HepG2 (cell line): Measurements from ENCODE around the gene CHID1. TPM values are rescaled to one million over a fixed set of nuclear protein-coding genes. Genes with fewer than 3 reads are reported as not detected.

Experiments
- HDAC2 ChIP-seq: sonication (generic); formaldehyde crosslinking; IDR thresholded peaks from 2 replicates; pipeline ENCODE4 v1.4.0; 2020; ENCODE audit warnings: missing genetic modification reagents
- HNRNPUL1 ChIP-seq: fragments of 200-400 bp; formaldehyde crosslinking; IDR thresholded peaks from 2 replicates; pipeline ENCODE4 v1.6.1; 2017; ENCODE audit warnings: low read depth, mild to moderate bottlenecking, low read length, moderate library complexity
- MXD1 ChIP-seq: sonication (generic); formaldehyde crosslinking; IDR thresholded peaks from 2 replicates; pipeline ENCODE4 v1.4.0; 2020; ENCODE audit warnings: mild to moderate bottlenecking, missing genetic modification reagents
- NKX3-1 ChIP-seq: sonication (generic); formaldehyde crosslinking; IDR thresholded peaks from 2 replicates; pipeline ENCODE4 v1.5.0; 2020; ENCODE audit warnings: missing genetic modification reagents
- NR3C1 ChIP-seq: sonication (generic); formaldehyde crosslinking; IDR thresholded peaks from 2 replicates; pipeline ENCODE4 v1.4.0; 2020; ENCODE audit warnings: missing genetic modification reagents
- RERE ChIP-seq: IDR thresholded peaks from 2 replicates; pipeline ENCODE4 v1.6.1; 2016; ENCODE audit warnings: low read depth, missing genetic modification reagents, missing compliant biosample characterization
- TERF1 ChIP-seq: sonication (generic); formaldehyde crosslinking; IDR thresholded peaks from 2 replicates; pipeline ENCODE4 v1.8.0; 2022; ENCODE audit warnings: mild to moderate bottlenecking, missing genetic modification reagents, moderate library complexity
- THRA ChIP-seq: sonication (generic); formaldehyde crosslinking; IDR thresholded peaks from 2 replicates; pipeline ENCODE4 v1.4.0; 2020; ENCODE audit warnings: missing genetic modification reagents, borderline replicate concordance
- TOPORS ChIP-seq: sonication (generic); formaldehyde crosslinking; IDR thresholded peaks from 2 replicates; pipeline ENCODE4 v1.8.0; 2023; ENCODE audit warnings: mild to moderate bottlenecking, missing genetic modification reagents
- USF2 ChIP-seq, 2 experiments: sonication (generic) in 1 of 2; formaldehyde crosslinking in 1 of 2; IDR thresholded peaks; 2 replicates each; pipeline versions ENCODE4 v1.5.1 to v1.6.1; 2011 to 2020; ENCODE audit warnings: borderline replicate concordance in 1 of 2, low read depth in 1 of 2, low read length in 1 of 2, mild to moderate bottlenecking in 1 of 2, missing genetic modification reagents in 1 of 2, moderate library complexity in 1 of 2
- ZNF337 ChIP-seq: sonication (generic); formaldehyde crosslinking; IDR thresholded peaks from 2 replicates; pipeline ENCODE4 v1.5.1; 2020; ENCODE audit warnings: missing genetic modification reagents, low read depth, mild to moderate bottlenecking, borderline replicate concordance
- ZNF383 ChIP-seq: sonication (generic); formaldehyde crosslinking; IDR thresholded peaks from 2 replicates; pipeline ENCODE4 v1.4.0; 2020; ENCODE audit warnings: missing genetic modification reagents, mild to moderate bottlenecking, borderline replicate concordance
- ZNF557 ChIP-seq: sonication (generic); formaldehyde crosslinking; IDR thresholded peaks from 2 replicates; pipeline ENCODE4 v1.4.0; 2020; ENCODE audit warnings: missing genetic modification reagents
- ZNF577 ChIP-seq: sonication (generic); formaldehyde crosslinking; IDR thresholded peaks from 2 replicates; pipeline ENCODE4 v1.4.0; 2020; ENCODE audit warnings: mild to moderate bottlenecking, low read depth, missing genetic modification reagents, borderline replicate concordance
- ZNF644 ChIP-seq: IDR thresholded peaks from 2 replicates; pipeline ENCODE4 v1.6.1; 2016; ENCODE audit warnings: low read depth
- ZNF672 ChIP-seq: sonication (generic); formaldehyde crosslinking; IDR thresholded peaks from 2 replicates; pipeline ENCODE4 v1.8.1; 2022; ENCODE audit warnings: missing genetic modification reagents
- ZNF776 ChIP-seq: sonication (generic); formaldehyde crosslinking; IDR thresholded peaks from 2 replicates; pipeline ENCODE4 v1.4.0; 2020; ENCODE audit warnings: mild to moderate bottlenecking, missing genetic modification reagents
- ZNF891 ChIP-seq: sonication (generic); formaldehyde crosslinking; IDR thresholded peaks from 2 replicates; pipeline ENCODE4 v1.5.0; 2020; ENCODE audit warnings: mild to moderate bottlenecking, missing genetic modification reagents
- polyA plus RNA-seq, 8 experiments: library from polyadenylated mRNA; depleted of rRNA in 3 of 8; stranded (reverse) in 7 of 8; unstranded in 1 of 8; fragments of >200 nt; fragmentation: Illumina TruSeq in 4 of 8; extraction: Trizol in 4 of 8; gene quantifications; 2 replicates each; pipeline versions ENCODE4 v1.2.1 to v1.2.3, GENCODE V29; 2011 to 2016; ENCODE audit warnings: low read depth in 4 of 8, missing spikeins in 1 of 8, mixed read lengths in 1 of 8; ENCODE audit not compliant: insufficient read depth in 1 of 8
- total RNA-seq, 5 experiments: library from RNA; depleted of rRNA; stranded (reverse); fragments of >200 nt; fragmentation: Illumina TruSeq; extraction: Trizol; gene quantifications; 2 replicates each; pipeline ENCODE4 v1.2.3, GENCODE V29; 2016; ENCODE audit warnings: low read depth in 1 of 5

Gene CHID1
- total and polyA plus RNA-seq, 2 of the 13 experiments (the other 11 are each of a cell fraction or from before 2014, with no cell fraction given) = 65.1 to 93.6 TPM

GRCh38 chr11:842370-843002 lies 68.1 kb downstream of the CHID1 start, which contains the start of the genes POLR2L and TSPAN4 (continued):
- TF ChIP-seq ZNF557 (no peak), ZNF337 (CRISPR knock-in tag) (no peak), TERF1 (CRISPR knock-in tag) (no peak), ZNF383 (CRISPR knock-in tag) (no peak), ZNF644 (CRISPR knock-in tag) (no peak), RERE (CRISPR knock-in tag) (0 out of 2 replicates have a peak, but pooled peaks have one; percentile 10), MXD1 (CRISPR knock-in tag) (peak; percentile 90), NKX3-1 (CRISPR knock-in tag) (no peak), NR3C1 (CRISPR knock-in tag) (no peak), ZNF577 (CRISPR knock-in tag) (no peak), USF2 (IDR thresholded peaks at IDR 0.05; ENCODE audit: low read depth, low read length) (no peak), USF2 (CRISPR knock-in tag; IDR thresholded peaks at IDR 0.05; ENCODE audit: borderline replicate concordance) (no peak), HDAC2 (CRISPR knock-in tag) (peak; percentile 33; the same call in 1 of the 2 replicates), ZNF672 (CRISPR knock-in tag) (no peak), ZNF776 (CRISPR knock-in tag) (no peak), TOPORS (peak; percentile 87), THRA (no peak), ZNF891 (CRISPR knock-in tag) (no peak; the same call in 1 of the 2 replicates), HNRNPUL1 (no peak)
